ENCODE data around the gene STRADB.

DNA sequence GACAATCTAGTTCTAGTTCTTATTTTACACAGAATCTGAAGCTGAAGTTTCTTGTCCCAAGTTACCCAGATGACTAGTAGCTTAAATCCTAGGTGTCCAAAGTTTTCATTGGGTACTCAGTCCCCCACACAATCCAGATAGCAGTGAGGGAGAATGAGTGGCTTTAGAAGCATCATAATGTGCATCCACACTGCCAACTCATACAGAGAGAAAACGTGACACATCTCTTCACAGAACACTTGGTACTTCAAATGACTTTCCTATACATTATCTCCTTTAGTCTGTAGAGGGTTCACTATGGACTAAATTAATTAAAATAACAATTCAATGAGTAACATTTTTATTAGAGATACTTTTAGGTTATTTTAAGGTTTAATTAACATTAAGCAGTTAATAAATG lies 45.2 kb downstream of the STRADB start:
- TF ChIP-seq JUN (IDR thresholded peaks at IDR 0.05; ENCODE audit: borderline replicate concordance, insufficient read depth, insufficient read length, low read depth) (no peak), EZH2 (IDR thresholded peaks at IDR 0.05; ENCODE audit: borderline replicate concordance, low read depth, low read length, severe bottlenecking) (no peak)
- TF ChIP-seq, protein P1, sequence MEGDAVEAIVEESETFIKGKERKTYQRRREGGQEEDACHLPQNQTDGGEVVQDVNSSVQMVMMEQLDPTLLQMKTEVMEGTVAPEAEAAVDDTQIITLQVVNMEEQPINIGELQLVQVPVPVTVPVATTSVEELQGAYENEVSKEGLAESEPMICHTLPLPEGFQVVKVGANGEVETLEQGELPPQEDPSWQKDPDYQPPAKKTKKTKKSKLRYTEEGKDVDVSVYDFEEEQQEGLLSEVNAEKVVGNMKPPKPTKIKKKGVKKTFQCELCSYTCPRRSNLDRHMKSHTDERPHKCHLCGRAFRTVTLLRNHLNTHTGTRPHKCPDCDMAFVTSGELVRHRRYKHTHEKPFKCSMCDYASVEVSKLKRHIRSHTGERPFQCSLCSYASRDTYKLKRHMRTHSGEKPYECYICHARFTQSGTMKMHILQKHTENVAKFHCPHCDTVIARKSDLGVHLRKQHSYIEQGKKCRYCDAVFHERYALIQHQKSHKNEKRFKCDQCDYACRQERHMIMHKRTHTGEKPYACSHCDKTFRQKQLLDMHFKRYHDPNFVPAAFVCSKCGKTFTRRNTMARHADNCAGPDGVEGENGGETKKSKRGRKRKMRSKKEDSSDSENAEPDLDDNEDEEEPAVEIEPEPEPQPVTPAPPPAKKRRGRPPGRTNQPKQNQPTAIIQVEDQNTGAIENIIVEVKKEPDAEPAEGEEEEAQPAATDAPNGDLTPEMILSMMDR (IDR thresholded peaks at IDR 0.05; ENCODE audit: extremely low read depth in 1 of 2, insufficient read depth in 1 of 2, low read depth in 1 of 2, low read length in 2 of 2): no peak

Data from endothelial cell of umbilical vein (primary cell).